NCI-H82 (cell line): ENCODE data around the gene ARHGAP25.
A peak's percentile ranks its signal among the peaks of the same experiment; 100 is the strongest.

Source experiments
- DNase-seq: peaks from one replicate; lab custom pipeline; 2025; lab: John Stamatoyannopoulos, UW

Gene ARHGAP25

DNA sequence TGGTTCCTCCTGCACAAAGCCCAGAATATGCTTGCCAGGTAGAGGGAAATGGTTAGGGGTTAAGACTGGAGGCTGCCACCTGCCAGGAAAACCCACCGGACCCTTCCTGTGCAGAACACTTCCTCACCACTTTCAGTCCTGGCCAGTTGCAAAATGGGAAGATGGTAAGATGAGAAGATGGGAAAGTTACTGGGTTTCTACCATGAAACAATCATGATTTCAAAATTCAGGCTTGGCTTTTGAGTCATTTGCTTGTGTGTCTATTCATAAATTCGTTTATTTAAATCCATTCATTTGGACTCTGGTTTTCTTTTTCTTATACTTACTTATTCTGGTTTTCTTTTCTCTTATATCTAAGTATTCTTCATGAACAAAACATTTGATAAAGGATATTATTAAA, 129.4 kb downstream of the ARHGAP25 start:
- no peak for DNase-seq

DNA sequence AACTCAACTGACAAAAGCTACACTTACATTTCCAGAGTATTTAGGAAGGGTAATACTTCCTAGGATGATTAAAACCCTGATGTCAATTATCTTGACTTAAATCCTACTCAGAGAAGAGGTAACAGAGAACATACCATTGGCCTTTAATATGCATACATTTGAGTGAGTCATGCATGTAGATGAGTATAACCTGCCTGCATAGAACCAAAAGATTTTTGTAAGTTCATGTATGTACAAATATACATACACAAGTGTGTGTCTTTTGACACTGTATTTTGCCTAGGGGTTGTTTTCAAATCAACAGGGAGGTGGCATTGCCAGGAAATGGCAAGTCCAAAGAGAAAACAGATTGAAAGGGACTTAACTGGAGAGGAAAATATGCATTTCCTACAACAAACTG, 130.5 kb downstream of the ARHGAP25 start:
- no peak for DNase-seq

DNA sequence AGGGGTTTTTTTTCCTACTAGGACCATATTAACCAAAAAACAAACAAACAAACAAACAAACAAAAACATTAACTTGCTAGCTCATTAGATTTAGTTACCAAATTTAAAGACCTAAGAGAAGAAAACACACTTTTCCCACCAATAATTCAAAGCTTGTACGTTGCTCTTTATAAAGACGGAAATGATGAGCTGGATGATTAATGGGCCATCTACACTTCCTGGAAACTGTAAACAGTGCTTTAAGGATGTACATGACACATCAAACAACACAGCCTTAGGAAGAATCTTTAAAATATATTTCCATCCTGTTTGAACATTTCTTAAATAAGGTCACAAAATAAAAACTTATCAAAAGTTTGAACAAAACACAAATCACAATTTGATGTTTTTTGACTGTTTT, 135.6 kb downstream of the ARHGAP25 start:
- no peak for DNase-seq

DNA sequence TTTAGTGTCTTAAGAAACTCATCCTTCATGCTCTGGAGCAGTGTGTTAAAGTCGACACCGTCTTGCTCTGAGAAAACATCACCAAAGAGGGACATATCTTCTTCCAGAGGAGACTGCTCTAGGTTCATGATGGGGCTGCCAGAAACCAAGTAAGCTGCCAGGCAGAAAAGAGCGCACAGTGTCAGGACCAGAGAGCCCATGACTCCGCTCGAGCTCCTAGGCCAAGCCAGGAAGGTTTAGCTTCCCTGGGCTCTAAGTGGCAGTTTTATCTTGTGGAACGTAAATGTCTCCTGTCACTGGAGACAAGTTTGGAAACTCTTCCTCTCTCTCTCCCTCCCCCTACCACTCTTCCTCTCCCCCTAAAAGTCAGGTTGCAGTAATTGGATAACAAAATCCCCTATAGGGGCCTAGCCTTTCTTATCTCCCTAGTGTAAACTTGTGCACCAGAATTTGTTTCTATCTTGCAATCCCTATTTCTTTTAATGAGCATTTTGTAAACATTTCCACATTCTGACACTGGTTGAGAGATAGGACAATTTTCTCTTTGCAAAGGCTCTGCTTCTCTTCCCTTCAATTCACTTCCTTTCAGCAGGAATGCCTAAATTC, 136.7 kb downstream of the ARHGAP25 start, which contains the start of gene BMP10:
Gene BMP10, minus strand, starts transcription at position 239 of the 606 bp plus-strand sequence. Its CDS starts 39 bp downstream, at position 200.
- peak; percentile 22 for DNase-seq
